Measurements from ENCODE around the gene PNPO.

GRCh38 chr17:47905221-47905733, 36.1 kb upstream of the PNPO start:
- TF ChIP-seq EP300 (conservative IDR thresholded peaks at IDR 0.05; ENCODE audit: poor library complexity, severe bottlenecking): no peak
- TF ChIP-seq, protein P1, sequence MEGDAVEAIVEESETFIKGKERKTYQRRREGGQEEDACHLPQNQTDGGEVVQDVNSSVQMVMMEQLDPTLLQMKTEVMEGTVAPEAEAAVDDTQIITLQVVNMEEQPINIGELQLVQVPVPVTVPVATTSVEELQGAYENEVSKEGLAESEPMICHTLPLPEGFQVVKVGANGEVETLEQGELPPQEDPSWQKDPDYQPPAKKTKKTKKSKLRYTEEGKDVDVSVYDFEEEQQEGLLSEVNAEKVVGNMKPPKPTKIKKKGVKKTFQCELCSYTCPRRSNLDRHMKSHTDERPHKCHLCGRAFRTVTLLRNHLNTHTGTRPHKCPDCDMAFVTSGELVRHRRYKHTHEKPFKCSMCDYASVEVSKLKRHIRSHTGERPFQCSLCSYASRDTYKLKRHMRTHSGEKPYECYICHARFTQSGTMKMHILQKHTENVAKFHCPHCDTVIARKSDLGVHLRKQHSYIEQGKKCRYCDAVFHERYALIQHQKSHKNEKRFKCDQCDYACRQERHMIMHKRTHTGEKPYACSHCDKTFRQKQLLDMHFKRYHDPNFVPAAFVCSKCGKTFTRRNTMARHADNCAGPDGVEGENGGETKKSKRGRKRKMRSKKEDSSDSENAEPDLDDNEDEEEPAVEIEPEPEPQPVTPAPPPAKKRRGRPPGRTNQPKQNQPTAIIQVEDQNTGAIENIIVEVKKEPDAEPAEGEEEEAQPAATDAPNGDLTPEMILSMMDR (IDR thresholded peaks at IDR 0.05; ENCODE audit: poor library complexity, severe bottlenecking): no peak
- TF ChIP-seq EZH2 (IDR thresholded peaks at IDR 0.05; ENCODE audit: borderline replicate concordance, insufficient read depth, low read length, poor library complexity, severe bottlenecking): no peak
- TF ChIP-seq POLR2AphosphoS5 (IDR thresholded peaks at IDR 0.05): no peak
- TF ChIP-seq RAD21 (conservative IDR thresholded peaks at IDR 0.05): no peak
- TF ChIP-seq, protein P2, sequence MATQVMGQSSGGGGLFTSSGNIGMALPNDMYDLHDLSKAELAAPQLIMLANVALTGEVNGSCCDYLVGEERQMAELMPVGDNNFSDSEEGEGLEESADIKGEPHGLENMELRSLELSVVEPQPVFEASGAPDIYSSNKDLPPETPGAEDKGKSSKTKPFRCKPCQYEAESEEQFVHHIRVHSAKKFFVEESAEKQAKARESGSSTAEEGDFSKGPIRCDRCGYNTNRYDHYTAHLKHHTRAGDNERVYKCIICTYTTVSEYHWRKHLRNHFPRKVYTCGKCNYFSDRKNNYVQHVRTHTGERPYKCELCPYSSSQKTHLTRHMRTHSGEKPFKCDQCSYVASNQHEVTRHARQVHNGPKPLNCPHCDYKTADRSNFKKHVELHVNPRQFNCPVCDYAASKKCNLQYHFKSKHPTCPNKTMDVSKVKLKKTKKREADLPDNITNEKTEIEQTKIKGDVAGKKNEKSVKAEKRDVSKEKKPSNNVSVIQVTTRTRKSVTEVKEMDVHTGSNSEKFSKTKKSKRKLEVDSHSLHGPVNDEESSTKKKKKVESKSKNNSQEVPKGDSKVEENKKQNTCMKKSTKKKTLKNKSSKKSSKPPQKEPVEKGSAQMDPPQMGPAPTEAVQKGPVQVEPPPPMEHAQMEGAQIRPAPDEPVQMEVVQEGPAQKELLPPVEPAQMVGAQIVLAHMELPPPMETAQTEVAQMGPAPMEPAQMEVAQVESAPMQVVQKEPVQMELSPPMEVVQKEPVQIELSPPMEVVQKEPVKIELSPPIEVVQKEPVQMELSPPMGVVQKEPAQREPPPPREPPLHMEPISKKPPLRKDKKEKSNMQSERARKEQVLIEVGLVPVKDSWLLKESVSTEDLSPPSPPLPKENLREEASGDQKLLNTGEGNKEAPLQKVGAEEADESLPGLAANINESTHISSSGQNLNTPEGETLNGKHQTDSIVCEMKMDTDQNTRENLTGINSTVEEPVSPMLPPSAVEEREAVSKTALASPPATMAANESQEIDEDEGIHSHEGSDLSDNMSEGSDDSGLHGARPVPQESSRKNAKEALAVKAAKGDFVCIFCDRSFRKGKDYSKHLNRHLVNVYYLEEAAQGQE (IDR thresholded peaks at IDR 0.05; ENCODE audit: borderline replicate concordance): no peak
- no peak for TF ChIP-seq SMC3 (conservative IDR thresholded peaks at IDR 0.05; ENCODE audit: poor library complexity)
- no peak for TF ChIP-seq MXI1 (conservative IDR thresholded peaks at IDR 0.05; ENCODE audit: poor library complexity, severe bottlenecking)
- no peak for TF ChIP-seq TAF1 (IDR thresholded peaks at IDR 0.05; ENCODE audit: low read depth)

Measured in neural cell (in vitro differentiated cells).